ENCODE measurements around the gene FAM83F.

Gene FAM83F

DNA sequence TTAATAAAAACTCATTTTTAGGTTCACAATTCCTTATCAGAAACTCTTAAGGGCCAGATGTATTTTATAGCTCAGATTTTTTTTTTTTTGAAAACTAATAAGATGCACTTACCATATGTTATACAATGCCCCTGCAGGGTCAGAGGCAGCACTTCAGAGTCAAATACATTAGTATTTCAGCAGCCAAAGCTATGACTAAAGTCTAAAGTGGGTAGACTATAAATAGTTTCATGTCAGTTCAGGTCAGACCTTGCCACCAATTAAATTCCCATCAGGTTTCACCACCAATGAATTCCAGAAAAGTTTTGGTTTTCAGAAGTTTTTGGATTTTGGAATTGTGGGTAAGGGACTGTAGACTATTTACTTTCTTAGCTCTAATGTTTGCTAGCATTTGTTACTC is 75.9 kb downstream of the FAM83F start:
- Mint-ChIP-seq H3K27me3 (ENCODE audit: low read depth, poor library complexity) (peaks cover 4% of the 10 kb centered on the region), H3K9me3 (no peaks in the 10 kb centered on the region), H3K36me3 (ENCODE audit: low read depth) (no peaks in the 10 kb centered on the region), H3K27ac (no peak overlapping the region), H3K4me3 (no peak overlapping the region), H3K4me1 (peaks cover 4% of the 10 kb centered on the region)
- no peak for DNase-seq
- no peak for TF ChIP-seq CTCF (IDR thresholded peaks at IDR 0.05)

DNA sequence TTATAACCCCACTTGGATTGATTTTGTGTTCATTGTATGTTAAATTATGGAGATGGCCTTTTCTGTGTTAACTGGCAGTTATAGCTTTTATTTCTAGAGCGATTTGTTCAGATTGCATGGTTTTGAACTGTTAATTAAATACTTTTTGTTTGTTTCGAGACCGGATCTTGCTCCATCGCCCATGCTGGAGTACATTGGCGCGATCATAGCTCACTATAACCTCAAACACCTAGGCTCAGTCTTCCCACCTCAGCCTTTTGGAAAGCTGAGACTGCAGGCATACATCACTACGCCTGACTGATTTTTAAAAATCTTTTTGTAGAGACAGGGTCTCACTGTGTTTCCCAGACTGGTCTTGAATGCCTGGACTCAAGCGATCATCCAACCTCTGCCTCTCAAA is 77.0 kb downstream of the FAM83F start:
- no peaks in the 10 kb centered on the region for H3K9me3 Mint-ChIP-seq
- H3K4me1 Mint-ChIP-seq = peaks cover 4% of the 10 kb centered on the region
- H3K27me3 Mint-ChIP-seq (ENCODE audit: low read depth, poor library complexity) = peaks cover 8% of the 10 kb centered on the region
- no peak for DNase-seq
- TF ChIP-seq CTCF (IDR thresholded peaks at IDR 0.05) = no peak
- H3K36me3 Mint-ChIP-seq (ENCODE audit: low read depth) = no peaks in the 10 kb centered on the region
- H3K4me3 Mint-ChIP-seq = no peak overlapping the region
- no peak overlapping the region for H3K27ac Mint-ChIP-seq

DNA sequence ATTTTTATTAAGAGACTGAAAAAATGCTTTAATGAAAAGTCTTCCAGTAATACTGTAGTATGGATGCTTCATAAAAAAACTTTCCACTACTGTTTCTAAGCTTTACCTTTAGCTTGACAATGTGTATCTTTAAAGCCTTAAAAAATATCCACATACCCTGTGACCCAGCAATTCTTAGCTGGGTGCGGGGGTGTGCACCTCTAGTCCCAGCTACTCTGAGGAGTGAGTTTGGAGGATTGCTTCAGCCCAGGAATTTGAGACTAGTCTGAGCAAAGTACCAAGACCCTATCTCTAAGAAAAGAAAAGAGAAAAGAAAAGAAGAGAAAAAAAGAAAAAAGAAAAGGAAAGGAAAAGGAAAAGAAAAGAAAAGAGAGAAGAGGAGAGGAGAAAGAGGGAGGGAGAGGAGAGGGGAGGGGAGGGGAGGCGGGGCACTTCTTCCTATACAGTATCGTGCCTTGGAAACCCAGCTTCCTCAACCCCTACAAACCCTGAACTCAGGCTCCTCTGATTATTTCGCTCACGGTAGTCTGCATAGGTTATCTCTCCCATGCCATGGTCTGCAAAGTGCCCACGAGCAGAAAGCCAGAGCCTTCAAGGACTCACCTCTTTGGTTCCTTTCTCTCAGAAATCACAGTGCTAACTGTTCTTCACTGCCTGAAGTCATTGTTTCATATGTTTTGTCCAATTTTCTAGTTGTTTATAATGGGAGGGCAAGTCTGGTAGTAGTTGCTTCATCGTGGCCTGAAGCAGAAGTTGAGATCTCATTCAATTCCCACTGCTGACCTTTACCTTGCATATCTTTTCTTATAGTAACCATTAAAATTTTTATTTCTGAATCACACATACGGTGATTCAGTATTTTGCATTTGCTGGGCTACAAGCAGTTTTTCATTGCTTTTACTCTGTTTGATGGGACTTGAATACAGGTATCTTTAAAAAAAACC is 82.2 kb downstream of the FAM83F start:
- no peak overlapping the region for H3K4me3 Mint-ChIP-seq
- H3K27me3 Mint-ChIP-seq (ENCODE audit: low read depth, poor library complexity) = peaks cover 5% of the 10 kb centered on the region
- peaks cover 10% of the 10 kb centered on the region for H3K4me1 Mint-ChIP-seq
- no peaks in the 10 kb centered on the region for H3K9me3 Mint-ChIP-seq
- peaks cover 4% of the 10 kb centered on the region for H3K36me3 Mint-ChIP-seq (ENCODE audit: low read depth)
- peak overlapping the region; percentile 80 for H3K27ac Mint-ChIP-seq
- no peak for DNase-seq
- TF ChIP-seq CTCF (IDR thresholded peaks at IDR 0.05) = no peak

DNA sequence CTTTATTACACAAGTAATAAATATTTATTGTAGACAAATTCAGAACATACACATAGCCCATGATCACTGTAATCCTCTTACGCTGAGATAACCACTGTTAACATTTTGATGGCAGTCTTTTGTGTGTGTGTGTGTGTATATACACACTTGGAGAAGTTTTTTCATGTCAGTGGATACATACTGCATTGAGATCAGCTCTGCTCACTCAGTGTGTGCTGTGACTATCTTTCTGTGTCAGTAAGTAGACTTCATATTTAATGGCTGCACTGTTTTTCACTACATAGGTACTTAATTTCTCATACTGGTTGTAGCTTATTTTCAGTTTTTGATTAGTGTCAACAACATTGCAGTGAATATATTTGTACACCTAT is 82.9 kb downstream of the FAM83F start:
- H3K9me3 Mint-ChIP-seq = no peaks in the 10 kb centered on the region
- DNase-seq = no peak
- H3K4me3 Mint-ChIP-seq = no peak overlapping the region
- no peak overlapping the region for H3K27ac Mint-ChIP-seq
- peaks cover 10% of the 10 kb centered on the region for H3K4me1 Mint-ChIP-seq
- TF ChIP-seq CTCF (IDR thresholded peaks at IDR 0.05) = no peak
- H3K27me3 Mint-ChIP-seq (ENCODE audit: low read depth, poor library complexity) = peaks cover 5% of the 10 kb centered on the region
- peaks cover 4% of the 10 kb centered on the region for H3K36me3 Mint-ChIP-seq (ENCODE audit: low read depth)

DNA sequence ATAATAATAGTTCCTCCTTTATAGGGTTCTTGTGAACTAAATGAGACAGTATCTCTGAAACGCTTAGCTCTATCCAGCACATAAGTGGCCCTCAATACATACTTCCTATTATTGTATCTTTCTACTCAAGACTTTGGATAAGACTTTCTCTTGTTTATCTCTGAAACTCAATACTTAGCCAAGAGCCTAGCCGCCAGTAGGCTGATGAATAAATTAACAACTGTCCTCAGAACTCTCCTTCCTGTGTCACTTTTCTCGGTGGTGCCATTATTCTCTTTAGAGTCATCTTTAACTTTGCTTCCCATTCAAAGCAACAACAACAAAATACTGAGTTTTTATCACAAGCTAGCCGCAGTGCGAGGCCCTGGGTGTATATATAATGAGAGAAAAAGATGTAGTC is 86.9 kb downstream of the FAM83F start:
- H3K4me3 Mint-ChIP-seq = no peak overlapping the region
- H3K4me1 Mint-ChIP-seq = peaks cover 10% of the 10 kb centered on the region
- no peaks in the 10 kb centered on the region for H3K9me3 Mint-ChIP-seq
- no peaks in the 10 kb centered on the region for H3K27me3 Mint-ChIP-seq (ENCODE audit: low read depth, poor library complexity)
- DNase-seq = no peak
- no peak overlapping the region for H3K27ac Mint-ChIP-seq
- H3K36me3 Mint-ChIP-seq (ENCODE audit: low read depth) = peaks cover 4% of the 10 kb centered on the region
- TF ChIP-seq CTCF (IDR thresholded peaks at IDR 0.05) = no peak

DNA sequence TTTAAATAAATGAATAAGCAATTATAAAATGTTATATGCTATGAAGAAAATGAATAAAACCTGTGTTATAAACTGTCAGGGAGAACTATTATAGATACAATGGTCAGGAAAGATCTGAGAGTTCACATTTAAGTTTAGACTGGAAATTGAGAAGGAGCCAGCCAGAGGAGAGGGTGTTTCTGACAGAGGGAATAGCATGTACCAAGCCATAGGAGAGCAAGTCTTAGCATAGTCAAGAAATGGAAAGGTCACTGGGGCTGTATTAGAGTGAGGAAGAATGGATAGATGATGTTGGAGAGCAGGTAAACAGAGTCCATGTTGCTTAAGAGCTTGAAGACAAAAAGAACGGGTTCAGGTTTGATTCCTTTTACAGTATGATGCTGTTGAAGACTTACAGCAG is 87.4 kb downstream of the FAM83F start:
- H3K4me3 Mint-ChIP-seq = no peak overlapping the region
- no peaks in the 10 kb centered on the region for H3K9me3 Mint-ChIP-seq
- peaks cover 7% of the 10 kb centered on the region for H3K4me1 Mint-ChIP-seq
- no peaks in the 10 kb centered on the region for H3K27me3 Mint-ChIP-seq (ENCODE audit: low read depth, poor library complexity)
- H3K27ac Mint-ChIP-seq = no peak overlapping the region
- H3K36me3 Mint-ChIP-seq (ENCODE audit: low read depth) = peaks cover 4% of the 10 kb centered on the region
- no peak for DNase-seq
- no peak for TF ChIP-seq CTCF (IDR thresholded peaks at IDR 0.05)

Measured in nephron progenitor cell (in vitro differentiated cells).